Measurements from ENCODE around the gene LRRC4B. TPM values are rescaled to one million over a fixed set of nuclear protein-coding genes. Genes with fewer than 3 reads are reported as not detected.
A peak's percentile ranks its signal among the peaks of the same experiment; 100 is the strongest.
"Not testable (repeated sequence)": the region's sequence is repeated elsewhere in the genome, so short reads cannot be mapped to it uniquely, and the experiment has no call there.

LRRC4B gene
- total and polyA plus RNA-seq, 3 donors from 2014 or later, result 2.8 to 10.1 (median 5.7) TPM

- H3K27ac ChIP-seq, result peak overlapping the region in 1 of 2 donors; percentile 82
- no peaks in the 10 kb centered on the region for H3K36me3 ChIP-seq (ENCODE audit: low read depth, missing control alignments)
- no peaks in the 10 kb centered on the region for H3K27me3 ChIP-seq
- intact Hi-C loops (cut with DNase I; ENCODE audit: low total_unique reads), result no loop called here
- peaks cover 9% of the 10 kb centered on the region for H3K4me1 ChIP-seq
- TF ChIP-seq, protein P1, sequence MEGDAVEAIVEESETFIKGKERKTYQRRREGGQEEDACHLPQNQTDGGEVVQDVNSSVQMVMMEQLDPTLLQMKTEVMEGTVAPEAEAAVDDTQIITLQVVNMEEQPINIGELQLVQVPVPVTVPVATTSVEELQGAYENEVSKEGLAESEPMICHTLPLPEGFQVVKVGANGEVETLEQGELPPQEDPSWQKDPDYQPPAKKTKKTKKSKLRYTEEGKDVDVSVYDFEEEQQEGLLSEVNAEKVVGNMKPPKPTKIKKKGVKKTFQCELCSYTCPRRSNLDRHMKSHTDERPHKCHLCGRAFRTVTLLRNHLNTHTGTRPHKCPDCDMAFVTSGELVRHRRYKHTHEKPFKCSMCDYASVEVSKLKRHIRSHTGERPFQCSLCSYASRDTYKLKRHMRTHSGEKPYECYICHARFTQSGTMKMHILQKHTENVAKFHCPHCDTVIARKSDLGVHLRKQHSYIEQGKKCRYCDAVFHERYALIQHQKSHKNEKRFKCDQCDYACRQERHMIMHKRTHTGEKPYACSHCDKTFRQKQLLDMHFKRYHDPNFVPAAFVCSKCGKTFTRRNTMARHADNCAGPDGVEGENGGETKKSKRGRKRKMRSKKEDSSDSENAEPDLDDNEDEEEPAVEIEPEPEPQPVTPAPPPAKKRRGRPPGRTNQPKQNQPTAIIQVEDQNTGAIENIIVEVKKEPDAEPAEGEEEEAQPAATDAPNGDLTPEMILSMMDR (IDR thresholded peaks at IDR 0.05), result no peak
- no peak for TF ChIP-seq POLR2A (IDR thresholded peaks at IDR 0.05)
- WGBS, 2 donors, result 72% methylated on average over 12 of the region's 12 CpGs
- DNase-seq, result no peak
- no peaks in the 10 kb centered on the region for H3K9me3 ChIP-seq
- H3K4me3 ChIP-seq, result peak overlapping the region in 1 of 2 donors; percentile 94
Measured at GRCh38 chr19:50475101-50475568, 93.1 kb downstream of the LRRC4B start.

GRCh38 chr19:50473336-50473735 lies 94.9 kb downstream of the LRRC4B start:
- H3K27me3 ChIP-seq; DNase-seq; H3K9me3 ChIP-seq; H3K4me1 ChIP-seq; intact Hi-C loops (cut with DNase I; ENCODE audit: low total_unique reads); H3K4me3 ChIP-seq; H3K27ac ChIP-seq; H3K36me3 ChIP-seq (ENCODE audit: low read depth, missing control alignments): not testable (repeated sequence)
- WGBS, 2 donors, result 79 to 80% methylated on average over 3 of the region's 3 CpGs

DNA sequence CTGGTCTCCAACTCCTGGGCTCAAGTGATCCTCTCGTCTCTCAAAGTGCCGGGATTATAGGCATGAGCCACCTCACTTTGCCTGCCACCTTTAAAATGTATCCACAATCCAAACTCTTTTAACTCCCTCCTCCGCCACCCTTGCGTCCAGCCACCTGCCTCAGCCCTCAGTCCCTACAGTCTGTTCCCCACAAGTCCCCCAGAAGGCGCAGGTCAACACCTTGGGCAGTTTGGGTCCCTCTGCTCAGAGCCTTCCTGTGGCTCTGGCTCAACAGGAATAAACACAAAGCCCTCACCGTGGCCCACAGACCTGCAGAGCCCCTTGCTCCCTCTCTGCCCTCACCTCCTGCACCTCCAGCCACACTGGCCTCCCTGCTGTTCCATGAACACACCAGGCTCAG lies 99.4 kb downstream of the LRRC4B start:
- H3K9me3 ChIP-seq, result no peaks in the 10 kb centered on the region
- DNase-seq, result no peak
- H3K27me3 ChIP-seq, result no peaks in the 10 kb centered on the region
- TF ChIP-seq, protein P1 (IDR thresholded peaks at IDR 0.05), result no peak
- TF ChIP-seq POLR2A (IDR thresholded peaks at IDR 0.05), result no peak
- H3K4me1 ChIP-seq, result no peaks in the 10 kb centered on the region
- no peaks in the 10 kb centered on the region for H3K36me3 ChIP-seq (ENCODE audit: low read depth, missing control alignments)
- H3K27ac ChIP-seq, result no peak overlapping the region
- no peak overlapping the region for H3K4me3 ChIP-seq
- intact Hi-C loops (cut with DNase I; ENCODE audit: low total_unique reads), result no loop called here
- WGBS, 2 donors, result 90 to 94% methylated on average over 6 of the region's 6 CpGs

- TF ChIP-seq, protein P1 (IDR thresholded peaks at IDR 0.05), result no peak
- TF ChIP-seq POLR2A (IDR thresholded peaks at IDR 0.05), result no peak
- no peaks in the 10 kb centered on the region for H3K36me3 ChIP-seq (ENCODE audit: low read depth, missing control alignments)
- WGBS, 2 donors, result 86 to 88% methylated on average over 18 of the region's 18 CpGs
- H3K27ac ChIP-seq, result no peak overlapping the region
- no peak overlapping the region for H3K4me3 ChIP-seq
- no peak for DNase-seq
- intact Hi-C loops (cut with DNase I; ENCODE audit: low total_unique reads), result no loop called here
- no peaks in the 10 kb centered on the region for H3K27me3 ChIP-seq
- no peaks in the 10 kb centered on the region for H3K9me3 ChIP-seq
- H3K4me1 ChIP-seq, result no peaks in the 10 kb centered on the region
Measured at GRCh38 chr19:50467566-50467965, 100.7 kb downstream of the LRRC4B start.

Other genes with a start within 250 kb of the LRRC4B start
- gene KCNC3, start 239.1 kb downstream of the LRRC4B start, total RNA-seq, result 10 to 100 TPM in 1 of 2 donors, 1 to 10 TPM in 1; 6.9 to 16.0 TPM
- gene KCNC3, start 239.1 kb downstream of the LRRC4B start, polyA plus RNA-seq (ENCODE audit: insufficient read depth, low read depth, low replicate concordance), result 7.7 TPM
- 1 to 10 TPM; 1.3 to 2.0 TPM for gene NAPSA, start 202.8 kb downstream of the LRRC4B start, total RNA-seq
- gene NAPSA, start 202.8 kb downstream of the LRRC4B start, polyA plus RNA-seq (ENCODE audit: insufficient read depth, low read depth, low replicate concordance), result 11.5 TPM
- gene NR1H2, start 192.0 kb downstream of the LRRC4B start, total RNA-seq, result 10 to 100 TPM; 93.8 to 96.6 TPM
- gene NR1H2, start 192.0 kb downstream of the LRRC4B start, polyA plus RNA-seq (ENCODE audit: insufficient read depth, low read depth, low replicate concordance), result 68.0 TPM
- 10 to 100 TPM; 42.2 to 51.7 TPM for gene POLD1, start 184.1 kb downstream of the LRRC4B start, total RNA-seq
- 30.7 TPM for gene POLD1, start 184.1 kb downstream of the LRRC4B start, polyA plus RNA-seq (ENCODE audit: insufficient read depth, low read depth, low replicate concordance)
- gene SPIB, start 149.5 kb downstream of the LRRC4B start, total RNA-seq, result 1 to 10 TPM in 1 of 2 donors, under 1 TPM in 1; 0.24 to 1.1 TPM
- 1.6 TPM for gene SPIB, start 149.5 kb downstream of the LRRC4B start, polyA plus RNA-seq (ENCODE audit: insufficient read depth, low read depth, low replicate concordance)
- gene MYBPC2, start 135.5 kb downstream of the LRRC4B start, total RNA-seq, result under 1 TPM; 0.31 to 0.63 TPM
- gene MYBPC2, start 135.5 kb downstream of the LRRC4B start, polyA plus RNA-seq (ENCODE audit: insufficient read depth, low read depth, low replicate concordance), result 3.2 TPM
- 100 to 1,000 TPM; 203 to 311 TPM for gene EMC10, start 91.9 kb downstream of the LRRC4B start, total RNA-seq
- 162 TPM for gene EMC10, start 91.9 kb downstream of the LRRC4B start, polyA plus RNA-seq (ENCODE audit: insufficient read depth, low read depth, low replicate concordance)
- gene GARIN5A, start 91.6 kb downstream of the LRRC4B start, total RNA-seq, result 100 to 1,000 TPM in 1 of 2 donors, 10 to 100 TPM in 1; 60.0 to 120 TPM
- gene GARIN5A, start 91.6 kb downstream of the LRRC4B start, polyA plus RNA-seq (ENCODE audit: insufficient read depth, low read depth, low replicate concordance), result 126 TPM
- 10 to 100 TPM; 26.1 to 37.7 TPM for gene JOSD2, start 57.2 kb downstream of the LRRC4B start, total RNA-seq
- 21.6 TPM for gene JOSD2, start 57.2 kb downstream of the LRRC4B start, polyA plus RNA-seq (ENCODE audit: insufficient read depth, low read depth, low replicate concordance)
- not detected for gene ASPDH, start 54.5 kb downstream of the LRRC4B start, total RNA-seq
- gene ASPDH, start 54.5 kb downstream of the LRRC4B start, polyA plus RNA-seq (ENCODE audit: insufficient read depth, low read depth, low replicate concordance), result 0.90 TPM
- 1 to 10 TPM; 2.5 to 5.5 TPM for gene SYT3, start 71.4 kb upstream of the LRRC4B start, total RNA-seq
- gene SYT3, start 71.4 kb upstream of the LRRC4B start, polyA plus RNA-seq (ENCODE audit: insufficient read depth, low read depth, low replicate concordance), result 3.3 TPM
- 10 to 100 TPM in 1 of 2 donors, 1 to 10 TPM in 1; 5.4 to 10.2 TPM for gene C19orf81, start 81.0 kb upstream of the LRRC4B start, total RNA-seq
- 11.7 TPM for gene C19orf81, start 81.0 kb upstream of the LRRC4B start, polyA plus RNA-seq (ENCODE audit: insufficient read depth, low read depth, low replicate concordance)
- gene SHANK1, start 151.4 kb upstream of the LRRC4B start, total RNA-seq, result 1 to 10 TPM; 4.5 to 5.4 TPM
- 4.1 TPM for gene SHANK1, start 151.4 kb upstream of the LRRC4B start, polyA plus RNA-seq (ENCODE audit: insufficient read depth, low read depth, low replicate concordance)
- 10 to 100 TPM; 14.3 to 20.6 TPM for gene CLEC11A, start 154.9 kb upstream of the LRRC4B start, total RNA-seq
- 16.9 TPM for gene CLEC11A, start 154.9 kb upstream of the LRRC4B start, polyA plus RNA-seq (ENCODE audit: insufficient read depth, low read depth, low replicate concordance)
- not detected for gene GPR32, start 202.0 kb upstream of the LRRC4B start, total RNA-seq
- gene GPR32, start 202.0 kb upstream of the LRRC4B start, polyA plus RNA-seq (ENCODE audit: insufficient read depth, low read depth, low replicate concordance), result not detected
- gene ACP4, start 222.0 kb upstream of the LRRC4B start, total RNA-seq, result 1 to 10 TPM in 1 of 2 donors, under 1 TPM in 1; 0.43 to 1.9 TPM
- gene ACP4, start 222.0 kb upstream of the LRRC4B start, polyA plus RNA-seq (ENCODE audit: insufficient read depth, low read depth, low replicate concordance), result 4.0 TPM